Activated CD8-positive, alpha-beta memory T cell treated with anti-CD3 and anti-CD28 coated beads, Interleukin-2, amount 50 U/mL, for 1 hour (primary cell): ENCODE results near the gene YPEL2.

ENCODE experiments used
- DNase-seq: peaks from one replicate; pipeline ENCODE4 v3.0.0-alpha.2; 2020; ENCODE audit errors: extremely low read depth

YPEL2 gene

GRCh38 chr17:59357219-59357697 is 25.8 kb downstream of the YPEL2 start:
- DNase-seq, result no peak

- DNase-seq, result no peak
Observed at GRCh38 chr17:59357929-59358328, 26.5 kb downstream of the YPEL2 start.

GRCh38 chr17:59361386-59361785 is 29.9 kb downstream of the YPEL2 start:
- no peak for DNase-seq

- no peak for DNase-seq
Observed at GRCh38 chr17:59361916-59362810, 30.7 kb downstream of the YPEL2 start.

- DNase-seq, result no peak
Observed at GRCh38 chr17:59362811-59363205, 31.4 kb downstream of the YPEL2 start.

GRCh38 chr17:59365383-59365981 is 34.0 kb downstream of the YPEL2 start:
- DNase-seq, result no peak

GRCh38 chr17:59366040-59366757 is 34.7 kb downstream of the YPEL2 start:
- no peak for DNase-seq

- DNase-seq, result no peak
Observed at GRCh38 chr17:59366773-59367656, 35.6 kb downstream of the YPEL2 start.

GRCh38 chr17:59367657-59368045 is 36.2 kb downstream of the YPEL2 start:
- DNase-seq, result no peak

GRCh38 chr17:59368218-59368857 is 36.9 kb downstream of the YPEL2 start:
- no peak for DNase-seq

GRCh38 chr17:59369031-59369975 is 37.8 kb downstream of the YPEL2 start:
- DNase-seq, result no peak

GRCh38 chr17:59370593-59371299 is 39.3 kb downstream of the YPEL2 start:
- DNase-seq, result no peak

GRCh38 chr17:59371416-59372100 is 40.1 kb downstream of the YPEL2 start:
- no peak for DNase-seq

GRCh38 chr17:59372138-59372751 is 40.8 kb downstream of the YPEL2 start:
- DNase-seq, result no peak

GRCh38 chr17:59373882-59374495 is 42.5 kb downstream of the YPEL2 start:
- no peak for DNase-seq

GRCh38 chr17:59374612-59375011 is 43.2 kb downstream of the YPEL2 start:
- DNase-seq, result no peak

- no peak for DNase-seq
Observed at GRCh38 chr17:59375857-59376256, 44.4 kb downstream of the YPEL2 start.

- DNase-seq, result no peak
Observed at GRCh38 chr17:59376506-59376905, 45.1 kb downstream of the YPEL2 start.
